Measurements from ENCODE around the gene RGCC. TPM values are rescaled to one million over a fixed set of nuclear protein-coding genes. Genes with fewer than 3 reads are reported as not detected.

RGCC gene
- polyA plus RNA-seq, 1 donor = 11.0 TPM

GRCh38 chr13:41470196-41470595, 12.8 kb downstream of the RGCC start:
- no peaks in the 10 kb centered on the region for H3K9me3 ChIP-seq (ENCODE audit: control insufficient read depth, low read depth, low read length)
- no peaks in the 10 kb centered on the region for H3K36me3 ChIP-seq (ENCODE audit: control insufficient read depth, insufficient read depth, low read length)
- H3K27ac ChIP-seq (ENCODE audit: low read length) = no peak overlapping the region
- no CpG with 5 or more reads among the region's 4 CpGs for WGBS (ENCODE audit: insufficient coverage, low lambda C conversion rate)
- H3K27me3 ChIP-seq (ENCODE audit: control insufficient read depth, insufficient read depth, low read length) = no peaks in the 10 kb centered on the region
- no peak for DNase-seq
- H3K4me1 ChIP-seq (ENCODE audit: control insufficient read depth, insufficient read depth, low read length) = no peaks in the 10 kb centered on the region
- no peak overlapping the region for H3K4me3 ChIP-seq (ENCODE audit: low read length)

GRCh38 chr13:41471785-41472184, 14.4 kb downstream of the RGCC start:
- DNase-seq = no peak
- WGBS (ENCODE audit: insufficient coverage, low lambda C conversion rate) = 89% methylated on average over 1 of the region's 5 CpGs
- no peak overlapping the region for H3K4me3 ChIP-seq (ENCODE audit: low read length)
- H3K36me3 ChIP-seq (ENCODE audit: control insufficient read depth, insufficient read depth, low read length) = no peaks in the 10 kb centered on the region
- H3K4me1 ChIP-seq (ENCODE audit: control insufficient read depth, insufficient read depth, low read length) = no peaks in the 10 kb centered on the region
- no peaks in the 10 kb centered on the region for H3K27me3 ChIP-seq (ENCODE audit: control insufficient read depth, insufficient read depth, low read length)
- no peak overlapping the region for H3K27ac ChIP-seq (ENCODE audit: low read length)
- H3K9me3 ChIP-seq (ENCODE audit: control insufficient read depth, low read depth, low read length) = no peaks in the 10 kb centered on the region

- WGBS (ENCODE audit: insufficient coverage, low lambda C conversion rate) = no CpG with 5 or more reads among the region's 2 CpGs
- no peaks in the 10 kb centered on the region for H3K36me3 ChIP-seq (ENCODE audit: control insufficient read depth, insufficient read depth, low read length)
Observed at GRCh38 chr13:41487222-41487621, 29.9 kb downstream of the RGCC start.

GRCh38 chr13:41488124-41488523, 30.8 kb downstream of the RGCC start:
- WGBS (ENCODE audit: insufficient coverage, low lambda C conversion rate) = no CpG with 5 or more reads among the region's 2 CpGs
- H3K27me3 ChIP-seq (ENCODE audit: control insufficient read depth, insufficient read depth, low read length) = no peaks in the 10 kb centered on the region
- H3K9me3 ChIP-seq (ENCODE audit: control insufficient read depth, low read depth, low read length) = no peaks in the 10 kb centered on the region
- H3K36me3 ChIP-seq (ENCODE audit: control insufficient read depth, insufficient read depth, low read length) = no peaks in the 10 kb centered on the region
- no peak for DNase-seq
- no peaks in the 10 kb centered on the region for H3K4me1 ChIP-seq (ENCODE audit: control insufficient read depth, insufficient read depth, low read length)
- no peak overlapping the region for H3K27ac ChIP-seq (ENCODE audit: low read length)
- no peak overlapping the region for H3K4me3 ChIP-seq (ENCODE audit: low read length)

More at GRCh38 chr13:41487222-41487621, 29.9 kb downstream of the RGCC start:
- Histone ChIP-seq H3K9me3 (ENCODE audit: control insufficient read depth, low read depth, low read length) (no peaks in the 10 kb centered on the region), H3K27me3 (ENCODE audit: control insufficient read depth, insufficient read depth, low read length) (no peaks in the 10 kb centered on the region), H3K4me3 (ENCODE audit: low read length) (no peak overlapping the region), H3K4me1 (ENCODE audit: control insufficient read depth, insufficient read depth, low read length) (no peaks in the 10 kb centered on the region), H3K27ac (ENCODE audit: low read length) (no peak overlapping the region)
- DNase-seq = no peak

GRCh38 chr13:41490371-41491015, 33.1 kb downstream of the RGCC start:
- Histone ChIP-seq H3K4me3 (ENCODE audit: low read length) (no peak overlapping the region), H3K27me3 (ENCODE audit: control insufficient read depth, insufficient read depth, low read length) (no peaks in the 10 kb centered on the region), H3K4me1 (ENCODE audit: control insufficient read depth, insufficient read depth, low read length) (no peaks in the 10 kb centered on the region), H3K9me3 (ENCODE audit: control insufficient read depth, low read depth, low read length) (no peaks in the 10 kb centered on the region), H3K27ac (ENCODE audit: low read length) (no peak overlapping the region), H3K36me3 (ENCODE audit: control insufficient read depth, insufficient read depth, low read length) (no peaks in the 10 kb centered on the region)
- no peak for DNase-seq
- 92% methylated on average over 2 of the region's 3 CpGs for WGBS (ENCODE audit: insufficient coverage, low lambda C conversion rate)

- H3K4me1 ChIP-seq (ENCODE audit: control insufficient read depth, insufficient read depth, low read length) = no peaks in the 10 kb centered on the region
- no peaks in the 10 kb centered on the region for H3K9me3 ChIP-seq (ENCODE audit: control insufficient read depth, low read depth, low read length)
- H3K36me3 ChIP-seq (ENCODE audit: control insufficient read depth, insufficient read depth, low read length) = no peaks in the 10 kb centered on the region
- no peak overlapping the region for H3K27ac ChIP-seq (ENCODE audit: low read length)
- no peak overlapping the region for H3K4me3 ChIP-seq (ENCODE audit: low read length)
- H3K27me3 ChIP-seq (ENCODE audit: control insufficient read depth, insufficient read depth, low read length) = no peaks in the 10 kb centered on the region
- DNase-seq = no peak
Observed at GRCh38 chr13:41491436-41491835, 34.1 kb downstream of the RGCC start.

- H3K9me3 ChIP-seq (ENCODE audit: control insufficient read depth, low read depth, low read length) = no peaks in the 10 kb centered on the region
- H3K4me1 ChIP-seq (ENCODE audit: control insufficient read depth, insufficient read depth, low read length) = peaks cover 4% of the 10 kb centered on the region
- no peaks in the 10 kb centered on the region for H3K27me3 ChIP-seq (ENCODE audit: control insufficient read depth, insufficient read depth, low read length)
- no CpG with 5 or more reads among the region's 4 CpGs for WGBS (ENCODE audit: insufficient coverage, low lambda C conversion rate)
- no peak overlapping the region for H3K4me3 ChIP-seq (ENCODE audit: low read length)
- H3K27ac ChIP-seq (ENCODE audit: low read length) = no peak overlapping the region
- H3K36me3 ChIP-seq (ENCODE audit: control insufficient read depth, insufficient read depth, low read length) = no peaks in the 10 kb centered on the region
- DNase-seq = no peak
Observed at GRCh38 chr13:41492432-41493260, 35.3 kb downstream of the RGCC start.

- WGBS (ENCODE audit: insufficient coverage, low lambda C conversion rate) = no CpG with 5 or more reads among the region's 6 CpGs
- Histone ChIP-seq H3K4me1 (ENCODE audit: control insufficient read depth, insufficient read depth, low read length) (peaks cover 4% of the 10 kb centered on the region), H3K27ac (ENCODE audit: low read length) (no peak overlapping the region), H3K9me3 (ENCODE audit: control insufficient read depth, low read depth, low read length) (no peaks in the 10 kb centered on the region), H3K27me3 (ENCODE audit: control insufficient read depth, insufficient read depth, low read length) (no peaks in the 10 kb centered on the region), H3K4me3 (ENCODE audit: low read length) (no peak overlapping the region), H3K36me3 (ENCODE audit: control insufficient read depth, insufficient read depth, low read length) (no peaks in the 10 kb centered on the region)
- DNase-seq = no peak
Observed at GRCh38 chr13:41494202-41494601, 36.9 kb downstream of the RGCC start.

- H3K36me3 ChIP-seq (ENCODE audit: control insufficient read depth, insufficient read depth, low read length) = no peaks in the 10 kb centered on the region
- H3K9me3 ChIP-seq (ENCODE audit: control insufficient read depth, low read depth, low read length) = no peaks in the 10 kb centered on the region
- H3K27ac ChIP-seq (ENCODE audit: low read length) = no peak overlapping the region
- WGBS (ENCODE audit: insufficient coverage, low lambda C conversion rate) = no CpG with 5 or more reads among the region's 5 CpGs
- DNase-seq = peak in 1 of 2 donors; percentile 22
- no peak overlapping the region for H3K4me3 ChIP-seq (ENCODE audit: low read length)
- peaks cover 4% of the 10 kb centered on the region for H3K4me1 ChIP-seq (ENCODE audit: control insufficient read depth, insufficient read depth, low read length)
- H3K27me3 ChIP-seq (ENCODE audit: control insufficient read depth, insufficient read depth, low read length) = no peaks in the 10 kb centered on the region
Observed at GRCh38 chr13:41495044-41495443, 37.7 kb downstream of the RGCC start.

GRCh38 chr13:41496420-41497234, 39.3 kb downstream of the RGCC start:
- Histone ChIP-seq H3K36me3 (ENCODE audit: control insufficient read depth, insufficient read depth, low read length) (no peaks in the 10 kb centered on the region), H3K9me3 (ENCODE audit: control insufficient read depth, low read depth, low read length) (no peaks in the 10 kb centered on the region), H3K27me3 (ENCODE audit: control insufficient read depth, insufficient read depth, low read length) (no peaks in the 10 kb centered on the region), H3K4me1 (ENCODE audit: control insufficient read depth, insufficient read depth, low read length) (peaks cover 4% of the 10 kb centered on the region), H3K4me3 (ENCODE audit: low read length) (no peak overlapping the region), H3K27ac (ENCODE audit: low read length) (no peak overlapping the region)
- no CpG with 5 or more reads among the region's 9 CpGs for WGBS (ENCODE audit: insufficient coverage, low lambda C conversion rate)
- DNase-seq = peak; percentile 23 to 71

Data from large intestine (tissue), 3 donors.